Mononuclear cell (primary cell): ENCODE results near the gene TMIGD2. TPM values are rescaled to one million over a fixed set of nuclear protein-coding genes. Genes with fewer than 3 reads are reported as not detected.

Experiments used
- H3K27me3 ChIP-seq: 2 replicates; pipeline ENCODE4 v1.6.0; 2011; ENCODE audit warnings: low read length, control low read depth; ENCODE audit not compliant: insufficient read depth
- H3K4me1 ChIP-seq: 2 replicates; pipeline ENCODE4 v1.5.1; 2011; ENCODE audit warnings: mild to moderate bottlenecking, low read length, control low read depth; ENCODE audit not compliant: insufficient read depth
- H3K4me3 ChIP-seq: 2 replicates; pipeline ENCODE4 v1.5.1; 2011; ENCODE audit warnings: mild to moderate bottlenecking, low read length, moderate library complexity
- H3K9me3 ChIP-seq: 2 replicates; pipeline ENCODE4 v1.5.1; 2011; ENCODE audit warnings: low read depth, mild to moderate bottlenecking, control low read depth, low read length
- total RNA-seq: library from RNA; depleted of rRNA; stranded (reverse); fragments of >200 nt; gene quantifications from one replicate; pipeline ENCODE4 v1.2.3, GENCODE V29; 2012

TMIGD2 gene
- total RNA-seq, 1 donor = 27.8 TPM

GRCh38 chr19:4313847-4314490 is 11.8 kb upstream of the TMIGD2 start:
- H3K4me3 ChIP-seq = no peak overlapping the region
- no peaks in the 10 kb centered on the region for H3K9me3 ChIP-seq
- peaks cover 8% of the 10 kb centered on the region for H3K4me1 ChIP-seq
- H3K27me3 ChIP-seq = no peaks in the 10 kb centered on the region

GRCh38 chr19:4310247-4311121 is 8.3 kb upstream of the TMIGD2 start:
- H3K27me3 ChIP-seq = no peaks in the 10 kb centered on the region
- no peaks in the 10 kb centered on the region for H3K9me3 ChIP-seq
- H3K4me1 ChIP-seq = peaks cover 7% of the 10 kb centered on the region
- no peak overlapping the region for H3K4me3 ChIP-seq

GRCh38 chr19:4305659-4306058 is 3.5 kb upstream of the TMIGD2 start:
- peaks cover 9% of the 10 kb centered on the region for H3K4me1 ChIP-seq
- H3K27me3 ChIP-seq = no peaks in the 10 kb centered on the region
- H3K4me3 ChIP-seq = no peak overlapping the region
- H3K9me3 ChIP-seq = no peaks in the 10 kb centered on the region

GRCh38 chr19:4305257-4305612 is 3.0 kb upstream of the TMIGD2 start:
- Histone ChIP-seq H3K4me3 (no peak overlapping the region), H3K9me3 (no peaks in the 10 kb centered on the region), H3K4me1 (peaks cover 9% of the 10 kb centered on the region), H3K27me3 (no peaks in the 10 kb centered on the region)

GRCh38 chr19:4304538-4305256 is 2.5 kb upstream of the TMIGD2 start, which contains the start of gene FSD1:
FSD1 (plus strand) TSS chr19:4304598; CDS start chr19:4304747, 149 bp downstream.
- Histone ChIP-seq H3K27me3 (no peaks in the 10 kb centered on the region), H3K4me1 (peaks cover 9% of the 10 kb centered on the region), H3K9me3 (no peaks in the 10 kb centered on the region), H3K4me3 (no peak within 1 kb of the TSS)

- Histone ChIP-seq H3K9me3 (no peaks in the 10 kb centered on the region), H3K27me3 (no peaks in the 10 kb centered on the region), H3K4me3 (no peak overlapping the region), H3K4me1 (peaks cover 9% of the 10 kb centered on the region)
These were observed 1.8 kb upstream of the TMIGD2 start for GRCh38 chr19:4303819-4304537.

- H3K9me3 ChIP-seq = no peaks in the 10 kb centered on the region
These were observed 473 bp downstream of the TMIGD2 start for GRCh38 chr19:4301590-4302242.

GRCh38 chr19:4300589-4300988 is 1.6 kb downstream of the TMIGD2 start:
- Histone ChIP-seq H3K4me3 (no peak overlapping the region), H3K27me3 (no peaks in the 10 kb centered on the region), H3K9me3 (no peaks in the 10 kb centered on the region), H3K4me1 (peaks cover 9% of the 10 kb centered on the region)

More at GRCh38 chr19:4301590-4302242, 473 bp downstream of the TMIGD2 start:
- no peaks in the 10 kb centered on the region for H3K27me3 ChIP-seq
- H3K4me3 ChIP-seq = peak overlapping the region; percentile 24
- H3K4me1 ChIP-seq = peaks cover 9% of the 10 kb centered on the region

GRCh38 chr19:4298810-4299550 is 3.2 kb downstream of the TMIGD2 start:
- Histone ChIP-seq H3K4me1 (peaks cover 4% of the 10 kb centered on the region), H3K9me3 (no peaks in the 10 kb centered on the region), H3K27me3 (no peaks in the 10 kb centered on the region), H3K4me3 (no peak overlapping the region)

GRCh38 chr19:4297901-4298809 is 4.0 kb downstream of the TMIGD2 start:
- H3K4me3 ChIP-seq = no peak overlapping the region
- H3K27me3 ChIP-seq = no peaks in the 10 kb centered on the region
- no peaks in the 10 kb centered on the region for H3K4me1 ChIP-seq
- no peaks in the 10 kb centered on the region for H3K9me3 ChIP-seq

- H3K4me1 ChIP-seq = no peaks in the 10 kb centered on the region
- H3K27me3 ChIP-seq = no peaks in the 10 kb centered on the region
- no peaks in the 10 kb centered on the region for H3K9me3 ChIP-seq
- H3K4me3 ChIP-seq = no peak overlapping the region
These were observed 6.0 kb downstream of the TMIGD2 start for GRCh38 chr19:4295972-4296771.

- Histone ChIP-seq H3K9me3 (no peaks in the 10 kb centered on the region), H3K4me1 (no peaks in the 10 kb centered on the region), H3K27me3 (no peaks in the 10 kb centered on the region), H3K4me3 (no peak overlapping the region)
These were observed 7.8 kb downstream of the TMIGD2 start for GRCh38 chr19:4294389-4294788.
